GM12878 (cell line): ENCODE data around the gene SERPINH1.

Source experiments
- BMI1 ChIP-seq: fragments of 450-650 bp; IDR thresholded peaks from 2 replicates; pipeline ENCODE4 v1.6.1; 2016; ENCODE audit warnings: mild to moderate bottlenecking, moderate library complexity, borderline replicate concordance
- CTCF ChIP-seq, 3 experiments: IDR thresholded peaks in 2 of 3; conservative IDR thresholded peaks in 1 of 3; 2 replicates each; pipeline ENCODE4 v1.5.1; 2011; ENCODE audit warnings: low read depth in 3 of 3, low read length in 3 of 3, mild to moderate bottlenecking in 3 of 3, control low read depth in 2 of 3, moderate library complexity in 2 of 3, inconsistent platforms in 1 of 3, mixed read lengths in 1 of 3; ENCODE audit not compliant: control insufficient read depth in 2 of 3, insufficient read depth in 1 of 3; ENCODE audit errors: extremely low read depth in 1 of 3
- HDAC2 ChIP-seq: fragments of 200-600 bp; sonication (generic); IDR thresholded peaks from 2 replicates; pipeline ENCODE4 v1.6.1; 2017
- KAT2A ChIP-seq: conservative IDR thresholded peaks from 2 replicates; pipeline ENCODE4 v1.6.1; 2011; ENCODE audit warnings: low read depth, low read length; ENCODE audit not compliant: control insufficient read depth
- POLR2AphosphoS5 ChIP-seq: IDR thresholded peaks from 2 replicates; pipeline ENCODE4 v1.6.1; 2011; ENCODE audit warnings: mild to moderate bottlenecking, low read length, inconsistent platforms
- RAD21 ChIP-seq: IDR thresholded peaks from 2 replicates; pipeline ENCODE4 v1.6.1; 2011; ENCODE audit warnings: mild to moderate bottlenecking, low read depth, low read length, moderate library complexity; ENCODE audit not compliant: insufficient read depth
- SP1 ChIP-seq: IDR thresholded peaks from one replicate; pipeline ENCODE4 v1.6.1; 2011; ENCODE audit warnings: low read depth, low read length
- YY1 ChIP-seq: IDR thresholded peaks from 2 replicates; pipeline ENCODE4 v1.6.1; 2011; ENCODE audit warnings: low read depth, mild to moderate bottlenecking, low read length
- ZBTB33 ChIP-seq: fragments of 450-650 bp; IDR thresholded peaks from 2 replicates; pipeline ENCODE4 v1.6.1; 2017; ENCODE audit warnings: mild to moderate bottlenecking

- TF ChIP-seq YY1, result no peak
- no peak for TF ChIP-seq RAD21
- no peak for TF ChIP-seq CTCF (IDR thresholded peaks at IDR 0.05 in 2 of 3, conservative IDR thresholded peaks at IDR 0.05 in 1 of 3; ENCODE audit: control insufficient read depth in 2 of 3, extremely low read depth in 1 of 3, insufficient read depth in 1 of 3, low read depth in 3 of 3, low read length in 3 of 3)
- no peak for TF ChIP-seq KAT2A
- no peak for TF ChIP-seq SP1
- TF ChIP-seq HDAC2, result no peak
- no peak for TF ChIP-seq POLR2AphosphoS5
- TF ChIP-seq ZBTB33, result no peak
- TF ChIP-seq BMI1, result no peak
These were observed 39.4 kb downstream of the SERPINH1 start for GRCh38 chr11:75601494-75601893.
